IMR-90 (cell line): Measurements from ENCODE around the gene TNFRSF13B.

Source experiments
- BHLHE40 ChIP-seq: fragments of 150-350 bp; IDR thresholded peaks from 2 replicates; pipeline ENCODE4 v1.6.1; 2016; ENCODE audit warnings: mild to moderate bottlenecking, low read depth, low read length
- CEBPB ChIP-seq: IDR thresholded peaks from 2 replicates; pipeline ENCODE4 v1.6.1; 2012; ENCODE audit warnings: low read depth, low read length, improper control_type of control experiment
- FOS ChIP-seq: fragments of 150-350 bp; IDR thresholded peaks from 2 replicates; pipeline ENCODE4 v1.6.1; 2016; ENCODE audit warnings: low read depth, low read length
- MAZ ChIP-seq: IDR thresholded peaks from 2 replicates; pipeline ENCODE4 v1.6.1; 2012; ENCODE audit warnings: low read depth, mild to moderate bottlenecking, low read length, improper control_type of control experiment, moderate library complexity, borderline replicate concordance
- MXI1 ChIP-seq: IDR thresholded peaks from 2 replicates; pipeline ENCODE4 v1.6.1; 2012; ENCODE audit warnings: low read depth, mild to moderate bottlenecking, low read length, moderate library complexity, borderline replicate concordance
- NFE2L2 ChIP-seq: fragments of 150-350 bp; IDR thresholded peaks from 2 replicates; pipeline ENCODE4 v1.6.1; 2016; ENCODE audit warnings: low read depth, mild to moderate bottlenecking, low read length
- POLR2A ChIP-seq: IDR thresholded peaks from 2 replicates; pipeline ENCODE4 v1.6.1; 2012; ENCODE audit warnings: mild to moderate bottlenecking, low read depth, low read length
- RAD21 ChIP-seq: IDR thresholded peaks from 2 replicates; pipeline ENCODE4 v1.6.1; 2012; ENCODE audit warnings: low read length, improper control_type of control experiment
- RCOR1 ChIP-seq: IDR thresholded peaks from 2 replicates; pipeline ENCODE4 v1.6.1; 2012; ENCODE audit warnings: mild to moderate bottlenecking, low read length, improper control_type of control experiment; ENCODE audit not compliant: insufficient replicate concordance
- RFX5 ChIP-seq: IDR thresholded peaks from 2 replicates; pipeline ENCODE4 v1.8.0; 2012; ENCODE audit warnings: low read depth, mild to moderate bottlenecking, low read length, moderate library complexity
- SMC3 ChIP-seq: fragments of 150-350 bp; IDR thresholded peaks from 2 replicates; pipeline ENCODE4 v1.6.1; 2016; ENCODE audit warnings: low read depth, mild to moderate bottlenecking, antibody characterized with exemption, low read length, moderate library complexity
- TF ChIP-seq, protein P1 (sequence below): conservative IDR thresholded peaks from 2 replicates; pipeline ENCODE4 v1.5.1; 2012; ENCODE audit warnings: mild to moderate bottlenecking, low read depth, low read length, improper control_type of control experiment
- TF ChIP-seq, protein P2 (sequence below): fragments of 150-350 bp; IDR thresholded peaks from 2 replicates; pipeline ENCODE4 v1.6.1; 2017; ENCODE audit warnings: mild to moderate bottlenecking, antibody characterized with exemption, low read length, low read depth

GRCh38 chr17:16923097-16923903, 48.6 kb downstream of the TNFRSF13B start:
- no peak for TF ChIP-seq POLR2A
- TF ChIP-seq, protein P1, sequence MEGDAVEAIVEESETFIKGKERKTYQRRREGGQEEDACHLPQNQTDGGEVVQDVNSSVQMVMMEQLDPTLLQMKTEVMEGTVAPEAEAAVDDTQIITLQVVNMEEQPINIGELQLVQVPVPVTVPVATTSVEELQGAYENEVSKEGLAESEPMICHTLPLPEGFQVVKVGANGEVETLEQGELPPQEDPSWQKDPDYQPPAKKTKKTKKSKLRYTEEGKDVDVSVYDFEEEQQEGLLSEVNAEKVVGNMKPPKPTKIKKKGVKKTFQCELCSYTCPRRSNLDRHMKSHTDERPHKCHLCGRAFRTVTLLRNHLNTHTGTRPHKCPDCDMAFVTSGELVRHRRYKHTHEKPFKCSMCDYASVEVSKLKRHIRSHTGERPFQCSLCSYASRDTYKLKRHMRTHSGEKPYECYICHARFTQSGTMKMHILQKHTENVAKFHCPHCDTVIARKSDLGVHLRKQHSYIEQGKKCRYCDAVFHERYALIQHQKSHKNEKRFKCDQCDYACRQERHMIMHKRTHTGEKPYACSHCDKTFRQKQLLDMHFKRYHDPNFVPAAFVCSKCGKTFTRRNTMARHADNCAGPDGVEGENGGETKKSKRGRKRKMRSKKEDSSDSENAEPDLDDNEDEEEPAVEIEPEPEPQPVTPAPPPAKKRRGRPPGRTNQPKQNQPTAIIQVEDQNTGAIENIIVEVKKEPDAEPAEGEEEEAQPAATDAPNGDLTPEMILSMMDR = no peak
- no peak for TF ChIP-seq RCOR1
- TF ChIP-seq NFE2L2 = no peak
- TF ChIP-seq RAD21 = no peak
- no peak for TF ChIP-seq SMC3
- no peak for TF ChIP-seq MXI1
- TF ChIP-seq, protein P2, sequence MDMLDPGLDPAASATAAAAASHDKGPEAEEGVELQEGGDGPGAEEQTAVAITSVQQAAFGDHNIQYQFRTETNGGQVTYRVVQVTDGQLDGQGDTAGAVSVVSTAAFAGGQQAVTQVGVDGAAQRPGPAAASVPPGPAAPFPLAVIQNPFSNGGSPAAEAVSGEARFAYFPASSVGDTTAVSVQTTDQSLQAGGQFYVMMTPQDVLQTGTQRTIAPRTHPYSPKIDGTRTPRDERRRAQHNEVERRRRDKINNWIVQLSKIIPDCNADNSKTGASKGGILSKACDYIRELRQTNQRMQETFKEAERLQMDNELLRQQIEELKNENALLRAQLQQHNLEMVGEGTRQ = no peak
- no peak for TF ChIP-seq FOS
- TF ChIP-seq CEBPB = no peak
- no peak for TF ChIP-seq RFX5
- no peak for TF ChIP-seq BHLHE40
- TF ChIP-seq MAZ = no peak
